ENCODE data around the gene ELOVL6. TPM values are rescaled to one million over a fixed set of nuclear protein-coding genes. Genes with fewer than 3 reads are reported as not detected.

Gene ELOVL6
- total RNA-seq, 1 experiment from 2014 or later = 25.3 TPM

- Histone ChIP-seq H3K27ac (no peak overlapping the region), H4K20me1 (ENCODE audit: insufficient read depth) (no peaks in the 10 kb centered on the region)
- intact Hi-C loops (cut with micrococcal nuclease; ENCODE audit: unreplicated experiment) = no loop called here
Measured at GRCh38 chr4:109996526-109996925, 201.9 kb downstream of the ELOVL6 start.

More at GRCh38 chr4:109996526-109996925, 201.9 kb downstream of the ELOVL6 start:
- CTCF ChIA-PET = interaction anchor here (0.6 kb wide), 1 partner anchor 46 kb away, joined by 15 read pairs; no protein-coding TSS in a partner anchor
- H3K4me3 ChIP-seq = no peak overlapping the region
- H3K9me3 ChIP-seq (ENCODE audit: insufficient read depth, low read depth) = no peaks in the 10 kb centered on the region
- no peaks in the 10 kb centered on the region for H3K4me1 ChIP-seq (replicated peaks; ENCODE audit: insufficient read depth)
- TF ChIP-seq CTCF (conservative IDR thresholded peaks at IDR 0.05) (no peak), EZH2 (IDR thresholded peaks at IDR 0.05; ENCODE audit: low read depth) (no peak)
- no peak for DNase-seq
- H3K4me2 ChIP-seq = no peak overlapping the region
- H3K9me2 ChIP-seq (ENCODE audit: insufficient read depth) = no peaks in the 10 kb centered on the region
- no peaks in the 10 kb centered on the region for H3K79me2 ChIP-seq (ENCODE audit: low read depth)
- POLR2A ChIA-PET (ENCODE audit: unreplicated experiment) = no interaction called here
- H2AFZ ChIP-seq = no peak overlapping the region
- no peaks in the 10 kb centered on the region for H3K36me3 ChIP-seq (ENCODE audit: low read depth)
- no peaks in the 10 kb centered on the region for H3K27me3 ChIP-seq (ENCODE audit: insufficient read depth, low read depth)
- BruUV-seq (replicated peaks) = no TSS peak
- H3F3A ChIP-seq (ENCODE audit: insufficient read depth, low read depth) = no peaks in the 10 kb centered on the region
